ENCODE measurements around the gene PHF21A.
"Not testable (repeated sequence)": the region's sequence is repeated elsewhere in the genome, so short reads cannot be mapped to it uniquely, and the experiment has no call there.

The PHF21A gene

GRCh38 chr11:45901626-45902025 is 219.6 kb downstream of the PHF21A start:
- no peak overlapping the region for H3K4me3 ChIP-seq (ENCODE audit: low read length, poor library complexity, severe bottlenecking)
- no peak for TF ChIP-seq EZH2phosphoT487 (IDR thresholded peaks at IDR 0.05; ENCODE audit: borderline replicate concordance)
- TF ChIP-seq CTCF (conservative IDR thresholded peaks at IDR 0.05; ENCODE audit: low read length) = no peak
- no peaks in the 10 kb centered on the region for H3K36me3 ChIP-seq (ENCODE audit: insufficient read depth, low read length)
- H4K20me1 ChIP-seq (ENCODE audit: insufficient read depth, low read length, poor library complexity, severe bottlenecking) = no peaks in the 10 kb centered on the region
- H3K4me1 ChIP-seq (ENCODE audit: insufficient read depth, low read length, poor library complexity, severe bottlenecking) = peaks cover 17% of the 10 kb centered on the region
- H3K9me3 ChIP-seq (ENCODE audit: insufficient read depth, low read depth, low read length) = no peaks in the 10 kb centered on the region
- H3K9me2 ChIP-seq (replicated peaks; ENCODE audit: low read depth, low read length) = no peaks in the 10 kb centered on the region
- H3K27me3 ChIP-seq (ENCODE audit: insufficient read depth, low read length, poor library complexity, severe bottlenecking) = no peaks in the 10 kb centered on the region
- H3K9ac ChIP-seq (ENCODE audit: low read depth, low read length, poor library complexity, severe bottlenecking) = no peak overlapping the region
- no peak overlapping the region for H2AFZ ChIP-seq (ENCODE audit: low read length)
- no peaks in the 10 kb centered on the region for H3F3A ChIP-seq (ENCODE audit: low read depth)
- H3K4me2 ChIP-seq (ENCODE audit: low read depth, low read length, poor library complexity, severe bottlenecking) = no peak overlapping the region
- no peaks in the 10 kb centered on the region for H3K79me2 ChIP-seq (ENCODE audit: insufficient read depth, low read length)

GRCh38 chr11:45900916-45901617 is 220.2 kb downstream of the PHF21A start:
- Histone ChIP-seq H3K9me2 (replicated peaks; ENCODE audit: low read depth, low read length) (no peaks in the 10 kb centered on the region), H3F3A (ENCODE audit: low read depth) (no peaks in the 10 kb centered on the region), H3K9ac (ENCODE audit: low read depth, low read length, poor library complexity, severe bottlenecking) (no peak overlapping the region), H3K27me3 (ENCODE audit: insufficient read depth, low read length, poor library complexity, severe bottlenecking) (no peaks in the 10 kb centered on the region), H3K9me3 (ENCODE audit: insufficient read depth, low read depth, low read length) (no peaks in the 10 kb centered on the region), H3K36me3 (ENCODE audit: insufficient read depth, low read length) (no peaks in the 10 kb centered on the region), H3K4me1 (ENCODE audit: insufficient read depth, low read length, poor library complexity, severe bottlenecking) (peaks cover 12% of the 10 kb centered on the region), H2AFZ (ENCODE audit: low read length) (no peak overlapping the region), H4K20me1 (ENCODE audit: insufficient read depth, low read length, poor library complexity, severe bottlenecking) (no peaks in the 10 kb centered on the region), H3K4me3 (ENCODE audit: low read length, poor library complexity, severe bottlenecking) (no peak overlapping the region), H3K79me2 (ENCODE audit: insufficient read depth, low read length) (no peaks in the 10 kb centered on the region), H3K4me2 (ENCODE audit: low read depth, low read length, poor library complexity, severe bottlenecking) (no peak overlapping the region)
- TF ChIP-seq CTCF (conservative IDR thresholded peaks at IDR 0.05; ENCODE audit: low read length) (no peak), EZH2phosphoT487 (IDR thresholded peaks at IDR 0.05; ENCODE audit: borderline replicate concordance) (no peak)

- H3K36me3 ChIP-seq (ENCODE audit: insufficient read depth, low read length); H4K20me1 ChIP-seq (ENCODE audit: insufficient read depth, low read length, poor library complexity, severe bottlenecking); H3K4me2 ChIP-seq (ENCODE audit: low read depth, low read length, poor library complexity, severe bottlenecking); H3K4me1 ChIP-seq (ENCODE audit: insufficient read depth, low read length, poor library complexity, severe bottlenecking); H3K9ac ChIP-seq (ENCODE audit: low read depth, low read length, poor library complexity, severe bottlenecking); H3K4me3 ChIP-seq (ENCODE audit: low read length, poor library complexity, severe bottlenecking); H3K27me3 ChIP-seq (ENCODE audit: insufficient read depth, low read length, poor library complexity, severe bottlenecking); H3K9me2 ChIP-seq (replicated peaks; ENCODE audit: low read depth, low read length); H2AFZ ChIP-seq (ENCODE audit: low read length); H3F3A ChIP-seq (ENCODE audit: low read depth); H3K9me3 ChIP-seq (ENCODE audit: insufficient read depth, low read depth, low read length); H3K79me2 ChIP-seq (ENCODE audit: insufficient read depth, low read length): not testable (repeated sequence)
Observed at GRCh38 chr11:45900175-45900800, 221.0 kb downstream of the PHF21A start.
